ENCODE data around the gene RGL2.
A peak's percentile ranks its signal among the peaks of the same experiment; 100 is the strongest.
"Not testable (repeated sequence)": the region's sequence is repeated elsewhere in the genome, so short reads cannot be mapped to it uniquely, and the experiment has no call there.

Gene RGL2, protein sequence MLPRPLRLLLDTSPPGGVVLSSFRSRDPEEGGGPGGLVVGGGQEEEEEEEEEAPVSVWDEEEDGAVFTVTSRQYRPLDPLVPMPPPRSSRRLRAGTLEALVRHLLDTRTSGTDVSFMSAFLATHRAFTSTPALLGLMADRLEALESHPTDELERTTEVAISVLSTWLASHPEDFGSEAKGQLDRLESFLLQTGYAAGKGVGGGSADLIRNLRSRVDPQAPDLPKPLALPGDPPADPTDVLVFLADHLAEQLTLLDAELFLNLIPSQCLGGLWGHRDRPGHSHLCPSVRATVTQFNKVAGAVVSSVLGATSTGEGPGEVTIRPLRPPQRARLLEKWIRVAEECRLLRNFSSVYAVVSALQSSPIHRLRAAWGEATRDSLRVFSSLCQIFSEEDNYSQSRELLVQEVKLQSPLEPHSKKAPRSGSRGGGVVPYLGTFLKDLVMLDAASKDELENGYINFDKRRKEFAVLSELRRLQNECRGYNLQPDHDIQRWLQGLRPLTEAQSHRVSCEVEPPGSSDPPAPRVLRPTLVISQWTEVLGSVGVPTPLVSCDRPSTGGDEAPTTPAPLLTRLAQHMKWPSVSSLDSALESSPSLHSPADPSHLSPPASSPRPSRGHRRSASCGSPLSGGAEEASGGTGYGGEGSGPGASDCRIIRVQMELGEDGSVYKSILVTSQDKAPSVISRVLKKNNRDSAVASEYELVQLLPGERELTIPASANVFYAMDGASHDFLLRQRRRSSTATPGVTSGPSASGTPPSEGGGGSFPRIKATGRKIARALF

DNA sequence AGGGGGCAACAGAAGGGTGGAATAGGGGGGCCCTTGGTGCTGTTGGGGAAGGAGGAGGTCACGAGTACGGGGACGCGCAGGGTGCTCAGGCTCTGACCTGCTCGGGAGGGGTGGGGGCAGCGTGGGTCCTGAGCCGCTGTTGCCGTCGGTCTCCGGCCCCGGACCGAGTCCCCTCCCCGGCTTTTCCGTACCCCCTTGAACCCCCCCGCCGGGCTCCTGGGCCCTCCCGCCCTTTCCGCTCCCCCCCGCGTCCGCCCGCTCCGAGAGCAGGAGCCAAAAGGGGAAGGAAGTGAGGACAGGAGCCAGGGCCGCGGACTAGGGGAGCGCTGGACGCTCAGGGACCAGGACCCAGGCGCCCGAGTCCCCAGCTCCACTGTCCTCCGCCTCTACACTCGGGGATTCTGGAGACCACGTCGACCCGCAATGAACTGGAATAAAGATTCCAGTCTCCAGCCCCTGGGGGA lies at the start of gene RGL2:
RGL2 (minus strand) TSS at position 170 of the 464 bp plus-strand sequence. CDS start 332 bp downstream, outside the sequence.
- TF ChIP-seq, protein P1, sequence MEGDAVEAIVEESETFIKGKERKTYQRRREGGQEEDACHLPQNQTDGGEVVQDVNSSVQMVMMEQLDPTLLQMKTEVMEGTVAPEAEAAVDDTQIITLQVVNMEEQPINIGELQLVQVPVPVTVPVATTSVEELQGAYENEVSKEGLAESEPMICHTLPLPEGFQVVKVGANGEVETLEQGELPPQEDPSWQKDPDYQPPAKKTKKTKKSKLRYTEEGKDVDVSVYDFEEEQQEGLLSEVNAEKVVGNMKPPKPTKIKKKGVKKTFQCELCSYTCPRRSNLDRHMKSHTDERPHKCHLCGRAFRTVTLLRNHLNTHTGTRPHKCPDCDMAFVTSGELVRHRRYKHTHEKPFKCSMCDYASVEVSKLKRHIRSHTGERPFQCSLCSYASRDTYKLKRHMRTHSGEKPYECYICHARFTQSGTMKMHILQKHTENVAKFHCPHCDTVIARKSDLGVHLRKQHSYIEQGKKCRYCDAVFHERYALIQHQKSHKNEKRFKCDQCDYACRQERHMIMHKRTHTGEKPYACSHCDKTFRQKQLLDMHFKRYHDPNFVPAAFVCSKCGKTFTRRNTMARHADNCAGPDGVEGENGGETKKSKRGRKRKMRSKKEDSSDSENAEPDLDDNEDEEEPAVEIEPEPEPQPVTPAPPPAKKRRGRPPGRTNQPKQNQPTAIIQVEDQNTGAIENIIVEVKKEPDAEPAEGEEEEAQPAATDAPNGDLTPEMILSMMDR (IDR thresholded peaks at IDR 0.05; ENCODE audit: control insufficient read depth, insufficient read depth, low read depth, low read length, missing control alignments) = no peak
- DNase-seq (ENCODE audit: low read depth) = no peak
- peak within 1 kb of the TSS; percentile 77 for H3K4me3 ChIP-seq (ENCODE audit: control insufficient read depth, low read depth, low read length)

DNA sequence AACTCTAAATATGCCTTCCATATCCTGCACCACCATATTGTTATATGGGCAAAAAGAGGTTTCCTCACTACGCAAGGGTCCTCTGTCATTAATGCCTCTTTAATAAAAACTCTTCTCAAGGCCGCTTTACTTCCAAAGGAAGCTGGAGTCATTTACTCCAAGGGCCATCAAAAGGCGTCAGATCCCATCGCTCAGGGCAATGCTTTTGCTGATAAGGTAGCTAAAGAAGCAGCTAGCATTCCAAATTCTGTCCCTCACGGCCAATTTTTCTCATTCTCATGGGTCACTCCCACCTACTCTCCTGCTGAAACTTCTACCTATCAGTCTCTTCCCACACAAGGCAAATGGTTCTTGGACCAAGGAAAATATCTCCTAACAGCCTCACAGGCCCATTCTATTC lies 49.1 kb upstream of the RGL2 start:
- TF ChIP-seq, protein P1 (IDR thresholded peaks at IDR 0.05; ENCODE audit: control insufficient read depth, insufficient read depth, low read depth, low read length, missing control alignments) = no peak
- H3K4me3 ChIP-seq (ENCODE audit: control insufficient read depth, low read depth, low read length) = no peak overlapping the region
- DNase-seq (ENCODE audit: low read depth) = no peak

DNA sequence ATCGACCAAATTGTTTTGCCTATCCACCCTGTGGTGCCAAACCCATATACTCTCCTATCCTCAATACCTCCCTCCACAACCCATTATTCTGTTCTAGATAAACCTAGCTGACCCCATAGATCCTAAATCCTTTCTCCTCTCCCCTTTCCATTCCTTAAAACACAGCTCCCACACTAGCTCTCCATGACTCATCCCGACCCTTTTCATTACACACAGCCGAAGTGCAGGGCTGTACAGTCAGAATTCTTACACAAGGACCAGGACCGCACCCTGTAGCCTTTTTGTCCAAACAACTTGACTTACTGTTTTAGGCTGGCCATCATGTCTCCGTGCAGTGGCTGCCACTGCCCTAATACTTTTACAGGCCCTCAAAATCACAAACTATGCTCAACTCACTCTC lies 48.2 kb upstream of the RGL2 start:
- DNase-seq (ENCODE audit: low read depth); H3K4me3 ChIP-seq (ENCODE audit: control insufficient read depth, low read depth, low read length): not testable (repeated sequence)

DNA sequence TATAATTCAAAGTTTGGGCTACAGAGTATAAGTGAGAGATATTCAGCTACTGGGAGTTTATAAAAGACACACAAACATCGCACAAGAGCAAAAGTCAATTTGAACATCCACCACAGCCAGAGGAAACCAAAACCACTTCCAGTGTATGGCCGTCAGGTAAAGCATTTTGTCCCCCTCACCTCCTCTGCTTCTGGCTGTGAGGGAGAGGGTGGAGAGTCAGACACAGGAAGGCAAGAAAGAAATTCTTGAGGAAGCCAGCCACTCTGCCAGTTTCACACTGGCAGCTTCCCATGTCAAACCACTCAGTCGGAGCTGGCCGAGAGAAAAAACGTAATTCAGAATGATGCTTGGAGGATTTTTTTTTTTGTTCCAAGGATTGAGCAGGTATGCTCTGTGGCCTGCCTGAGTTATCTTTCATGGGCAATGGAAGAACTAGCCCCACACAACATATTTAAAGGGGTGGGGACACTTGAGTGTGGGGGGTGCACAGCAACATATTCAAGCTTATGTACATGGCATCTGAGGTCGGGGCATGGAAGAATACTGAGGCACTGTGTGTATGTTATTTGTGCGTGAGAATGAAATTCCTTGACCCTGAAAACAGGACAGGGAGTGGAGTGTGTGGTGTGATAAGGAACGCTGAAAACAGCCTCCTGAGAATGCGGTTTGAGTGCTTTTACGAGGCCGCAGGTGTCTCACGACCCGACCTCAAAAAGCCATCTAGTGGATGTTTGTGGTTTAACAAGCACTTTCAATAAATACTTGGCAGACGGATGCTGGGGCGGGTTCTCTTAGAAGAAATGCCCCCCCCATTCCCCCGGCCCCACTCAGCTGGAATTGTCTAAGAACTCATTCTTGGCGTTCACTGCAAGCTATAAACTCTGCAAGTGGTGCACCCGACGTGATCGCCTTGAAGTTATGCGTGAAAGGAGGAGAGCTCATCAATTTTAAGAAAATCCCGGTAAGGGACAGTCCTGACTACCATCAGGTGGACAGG lies 46.3 kb upstream of the RGL2 start:
- peak; percentile 81 for DNase-seq (ENCODE audit: low read depth)
- TF ChIP-seq, protein P1 (IDR thresholded peaks at IDR 0.05; ENCODE audit: control insufficient read depth, insufficient read depth, low read depth, low read length, missing control alignments) = peak; percentile 43
- H3K4me3 ChIP-seq (ENCODE audit: control insufficient read depth, low read depth, low read length) = no peak overlapping the region

DNA sequence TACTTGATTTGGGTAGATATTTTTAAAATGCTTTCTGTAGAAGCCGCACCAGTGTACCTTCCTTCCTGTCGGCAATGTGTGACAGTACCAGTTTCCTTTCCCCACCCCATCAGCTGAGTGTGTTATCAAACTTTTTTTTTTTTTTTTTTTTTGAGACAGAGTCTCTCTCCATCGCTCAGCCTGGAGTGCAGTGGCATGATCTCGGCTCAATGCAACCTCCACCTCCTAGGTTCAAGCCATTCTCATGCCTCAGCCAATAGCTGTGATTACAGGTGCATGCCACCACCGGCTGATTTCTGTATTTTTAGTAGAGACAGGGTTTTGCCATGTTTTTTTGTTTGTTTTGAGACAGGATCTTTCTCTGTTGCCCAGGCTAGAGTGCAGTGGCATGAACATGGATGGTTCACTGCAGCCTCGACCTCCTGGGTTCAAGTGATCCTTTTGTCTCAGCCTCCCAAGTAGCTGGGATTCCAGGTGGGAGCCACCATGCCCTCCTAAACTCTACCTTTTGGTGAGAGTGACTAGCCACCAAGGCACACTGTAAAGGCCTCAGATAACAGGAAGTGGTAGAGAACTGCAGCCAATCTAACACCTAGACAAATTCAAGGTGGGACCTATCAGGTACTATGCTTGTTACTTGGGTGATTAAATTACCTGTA lies 45.3 kb upstream of the RGL2 start:
- no peak for DNase-seq (ENCODE audit: low read depth)
- no peak overlapping the region for H3K4me3 ChIP-seq (ENCODE audit: control insufficient read depth, low read depth, low read length)
- TF ChIP-seq, protein P1 (IDR thresholded peaks at IDR 0.05; ENCODE audit: control insufficient read depth, insufficient read depth, low read depth, low read length, missing control alignments) = no peak

DNA sequence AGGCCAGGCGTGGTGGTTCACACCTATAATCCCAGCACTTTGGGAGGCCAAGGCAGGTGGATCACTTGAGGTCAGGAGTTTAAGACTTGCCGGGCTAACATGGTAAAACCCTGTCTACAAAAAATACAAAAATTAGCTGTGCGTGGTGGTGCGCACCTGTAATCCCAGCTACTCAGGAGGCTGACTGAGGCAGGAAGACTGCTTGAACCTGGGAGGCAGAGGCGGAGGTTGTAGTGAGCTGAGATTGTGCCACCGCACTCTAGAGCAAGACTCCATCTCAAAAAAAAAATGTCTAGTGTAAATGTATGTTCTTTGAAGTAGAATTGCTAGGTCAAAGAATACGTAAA lies 44.8 kb upstream of the RGL2 start:
- not testable (repeated sequence) for H3K4me3 ChIP-seq (ENCODE audit: control insufficient read depth, low read depth, low read length); DNase-seq (ENCODE audit: low read depth)

DNA sequence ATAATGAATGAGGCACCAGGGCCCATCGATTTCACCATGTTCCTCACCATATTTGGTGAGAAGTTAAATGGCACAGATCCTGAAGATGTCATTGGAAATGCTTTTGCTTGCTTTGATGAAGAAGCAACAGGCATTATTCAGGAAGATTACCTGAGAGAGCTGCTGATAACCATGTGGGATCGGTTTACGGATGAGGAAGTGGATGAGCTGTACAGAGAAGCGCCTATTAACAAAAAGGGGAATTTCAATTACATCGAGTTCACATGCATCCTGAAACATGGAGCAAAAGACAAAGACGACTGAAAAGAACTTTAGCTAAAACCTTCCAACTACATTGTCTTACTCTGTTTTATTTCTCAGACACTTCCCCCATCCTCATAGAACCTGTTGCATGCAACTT lies 40.5 kb upstream of the RGL2 start:
- TF ChIP-seq, protein P1 (IDR thresholded peaks at IDR 0.05; ENCODE audit: control insufficient read depth, insufficient read depth, low read depth, low read length, missing control alignments) = no peak
- DNase-seq (ENCODE audit: low read depth) = no peak

More for the DNA sequence above, 40.5 kb upstream of the RGL2 start:
- H3K4me3 ChIP-seq (ENCODE audit: control insufficient read depth, low read depth, low read length) = no peak overlapping the region

Data from AG09309 (cell line).